Tibial artery (tissue), 4 donors: ENCODE results near the gene ADAM8.

ENCODE experiments used
- DNase-seq, 2 donors: peaks; one replicate each; pipeline ENCODE4 v3.0.0-alpha.2; 2019
- H3K27ac ChIP-seq, 2 donors: fragments of 200-600 bp; sonication (generic) in 1 of 2; 1 replicate in 1 of 2; 2 replicates in 1 of 2; pipeline ENCODE4 v1.5.1; 2018 to 2019; ENCODE audit warnings: mild to moderate bottlenecking in 1 of 2
- H3K27me3 ChIP-seq, 2 donors: fragments of 200-600 bp; sonication (generic) in 1 of 2; one replicate each; pipeline versions ENCODE4 v1.5.1 to v1.6.0; 2016 to 2019
- H3K36me3 ChIP-seq, 3 donors: fragments of 200-600 bp; sonication (generic) in 2 of 3; one replicate each; pipeline ENCODE4 v1.5.1; 2016 to 2019; ENCODE audit warnings: mild to moderate bottlenecking in 2 of 3
- H3K4me1 ChIP-seq, 4 donors: fragments of 200-600 bp; sonication (generic) in 2 of 4; 1 replicate in 3 of 4; 2 replicates in 1 of 4; pipeline ENCODE4 v1.5.1; 2016 to 2019
- H3K4me3 ChIP-seq, 2 donors: fragments of 200-600 bp; sonication (generic) in 1 of 2; 1 replicate in 1 of 2; 2 replicates in 1 of 2; pipeline ENCODE4 v1.5.1; 2018 to 2019; ENCODE audit warnings: mild to moderate bottlenecking in 2 of 2
- H3K9me3 ChIP-seq, 3 donors: fragments of 200-600 bp; sonication (generic) in 1 of 3; one replicate each; pipeline ENCODE4 v1.5.1; 2016 to 2019
- intact Hi-C: fragments of 100-400 bp; cut with DNase I; formaldehyde crosslinking; loops from one replicate; pipeline ENCODE4 v1.15.0; 2023; ENCODE audit warnings: low total_unique reads
- TF ChIP-seq, protein P1 (sequence below), 2 experiments: fragments of 200-600 bp in 1 of 2; fragments of 450-650 bp in 1 of 2; IDR thresholded peaks; one replicate each; pipeline ENCODE4 v1.5.1; 2017 to 2019; ENCODE audit warnings: antibody characterized with exemption in 2 of 2, mild to moderate bottlenecking in 1 of 2, moderate library complexity in 1 of 2

ADAM8 gene

DNA sequence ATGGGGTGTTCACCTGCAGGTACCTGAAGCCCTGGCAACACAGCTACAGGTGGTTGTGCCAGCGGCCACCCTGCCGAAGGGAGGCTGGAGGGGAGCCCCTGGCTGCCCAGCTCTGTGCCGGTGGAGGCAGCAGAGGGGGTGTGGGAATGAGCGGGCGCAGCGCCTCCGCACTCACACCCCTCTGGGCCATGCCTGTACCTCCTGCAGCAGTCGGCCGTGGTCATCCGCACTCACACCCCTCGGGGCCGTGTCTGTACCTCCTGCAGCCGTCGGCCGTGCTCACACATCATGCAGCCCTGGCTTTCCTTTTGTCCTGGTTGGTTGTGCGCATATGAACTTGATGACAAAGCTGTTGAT, 33.7 kb upstream of the ADAM8 start:
- H3K4me3 ChIP-seq: no peak overlapping the region
- no peaks in the 10 kb centered on the region for H3K9me3 ChIP-seq
- peaks cover 9 to 36% (median 14%) of the 10 kb centered on the region in 3 donors for H3K36me3 ChIP-seq
- no peak overlapping the region for H3K27ac ChIP-seq
- H3K27me3 ChIP-seq: no peaks in the 10 kb centered on the region
- no peak for DNase-seq
- TF ChIP-seq, protein P1, sequence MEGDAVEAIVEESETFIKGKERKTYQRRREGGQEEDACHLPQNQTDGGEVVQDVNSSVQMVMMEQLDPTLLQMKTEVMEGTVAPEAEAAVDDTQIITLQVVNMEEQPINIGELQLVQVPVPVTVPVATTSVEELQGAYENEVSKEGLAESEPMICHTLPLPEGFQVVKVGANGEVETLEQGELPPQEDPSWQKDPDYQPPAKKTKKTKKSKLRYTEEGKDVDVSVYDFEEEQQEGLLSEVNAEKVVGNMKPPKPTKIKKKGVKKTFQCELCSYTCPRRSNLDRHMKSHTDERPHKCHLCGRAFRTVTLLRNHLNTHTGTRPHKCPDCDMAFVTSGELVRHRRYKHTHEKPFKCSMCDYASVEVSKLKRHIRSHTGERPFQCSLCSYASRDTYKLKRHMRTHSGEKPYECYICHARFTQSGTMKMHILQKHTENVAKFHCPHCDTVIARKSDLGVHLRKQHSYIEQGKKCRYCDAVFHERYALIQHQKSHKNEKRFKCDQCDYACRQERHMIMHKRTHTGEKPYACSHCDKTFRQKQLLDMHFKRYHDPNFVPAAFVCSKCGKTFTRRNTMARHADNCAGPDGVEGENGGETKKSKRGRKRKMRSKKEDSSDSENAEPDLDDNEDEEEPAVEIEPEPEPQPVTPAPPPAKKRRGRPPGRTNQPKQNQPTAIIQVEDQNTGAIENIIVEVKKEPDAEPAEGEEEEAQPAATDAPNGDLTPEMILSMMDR (IDR thresholded peaks at IDR 0.05): no peak
- peaks cover 5 to 33% (median 24%) of the 10 kb centered on the region in 4 donors for H3K4me1 ChIP-seq
- intact Hi-C loops: no loop called here

- intact Hi-C loops: loop anchor here (5.0 kb wide), 1 partner anchor 72 kb away; no protein-coding TSS in a partner anchor
- TF ChIP-seq, protein P1 (IDR thresholded peaks at IDR 0.05): no peak
- peaks cover 5 to 34% (median 24%) of the 10 kb centered on the region in 4 donors for H3K4me1 ChIP-seq
Observed at GRCh38 chr10:133309720-133310398, 33.2 kb upstream of the ADAM8 start.

GRCh38 chr10:133309100-133309719, 32.5 kb upstream of the ADAM8 start:
- H3K9me3 ChIP-seq: no peaks in the 10 kb centered on the region
- peak overlapping the region; percentile 86 to 93 for H3K4me3 ChIP-seq
- H3K36me3 ChIP-seq: peaks cover 9 to 36% (median 14%) of the 10 kb centered on the region in 3 donors
- TF ChIP-seq, protein P1 (IDR thresholded peaks at IDR 0.05): no peak
- H3K4me1 ChIP-seq: peaks cover 5 to 34% (median 26%) of the 10 kb centered on the region in 4 donors
- DNase-seq: peak; percentile 84 to 93
- H3K27ac ChIP-seq: peak overlapping the region; percentile 90 to 93
- no peaks in the 10 kb centered on the region for H3K27me3 ChIP-seq
- intact Hi-C loops: loop anchor here (5.0 kb wide), 1 partner anchor 73 kb away; no protein-coding TSS in a partner anchor

More at GRCh38 chr10:133309720-133310398, 33.2 kb upstream of the ADAM8 start:
- no peaks in the 10 kb centered on the region for H3K9me3 ChIP-seq
- no peaks in the 10 kb centered on the region for H3K27me3 ChIP-seq
- DNase-seq: no peak
- H3K4me3 ChIP-seq: peak overlapping the region in 1 of 2 donors; percentile 86
- H3K36me3 ChIP-seq: peaks cover 9 to 36% (median 14%) of the 10 kb centered on the region in 3 donors
- H3K27ac ChIP-seq: peak overlapping the region in 1 of 2 donors; percentile 90

GRCh38 chr10:133308421-133309099, 31.9 kb upstream of the ADAM8 start, which contains the start of the genes TUBGCP2 and ZNF511:
Gene TUBGCP2, minus strand, starts transcription at chr10:133308872. Its CDS starts 5,931 bp downstream, at chr10:133302941.
Gene ZNF511, plus strand, starts transcription at chr10:133308914. Its CDS starts 30 bp downstream, at chr10:133308944.
- peak within 1 kb of the TSS; percentile 90 to 93 for H3K27ac ChIP-seq
- TF ChIP-seq, protein P1 (IDR thresholded peaks at IDR 0.05): no peak
- intact Hi-C loops: loop anchor here (5.0 kb wide), 1 partner anchor 74 kb away; no protein-coding TSS in a partner anchor
- peaks cover 9 to 40% (median 14%) of the 10 kb centered on the region in 3 donors for H3K36me3 ChIP-seq
- H3K27me3 ChIP-seq: no peaks in the 10 kb centered on the region
- peak within 1 kb of the TSS; percentile 86 to 93 for H3K4me3 ChIP-seq
- peaks cover 5 to 41% (median 26%) of the 10 kb centered on the region in 4 donors for H3K4me1 ChIP-seq
- H3K9me3 ChIP-seq: no peaks in the 10 kb centered on the region
- peak; percentile 79 to 92 for DNase-seq

GRCh38 chr10:133307776-133308420, 31.2 kb upstream of the ADAM8 start:
- Histone ChIP-seq H3K36me3 (peaks cover 9 to 38% (median 18%) of the 10 kb centered on the region in 3 donors), H3K27me3 (no peaks in the 10 kb centered on the region), H3K27ac (peak overlapping the region; percentile 90 to 93), H3K4me3 (peak overlapping the region; percentile 86 to 93), H3K4me1 (peaks cover 5 to 47% (median 26%) of the 10 kb centered on the region in 4 donors), H3K9me3 (no peaks in the 10 kb centered on the region)
- intact Hi-C loops: loop anchor here (2.0 to 5.0 kb wide), 2 partner anchors 45 to 74 kb away; no protein-coding TSS in a partner anchor
- DNase-seq: peak in 1 of 2 donors; percentile 52
- TF ChIP-seq, protein P1 (IDR thresholded peaks at IDR 0.05): peak in 1 of 2 experiments; percentile 12
